Erythroblast (primary cell): Measurements from ENCODE around the gene ADH4.

Experiments
- GATA1 ChIP-seq: IDR thresholded peaks from 2 replicates; pipeline ENCODE4 v1.6.1; 2011; ENCODE audit warnings: low read depth, mild to moderate bottlenecking, control low read depth, low read length, moderate library complexity
- POLR2A ChIP-seq: IDR thresholded peaks from 2 replicates; pipeline ENCODE4 v1.6.1; 2011; ENCODE audit warnings: mild to moderate bottlenecking, low read length

DNA sequence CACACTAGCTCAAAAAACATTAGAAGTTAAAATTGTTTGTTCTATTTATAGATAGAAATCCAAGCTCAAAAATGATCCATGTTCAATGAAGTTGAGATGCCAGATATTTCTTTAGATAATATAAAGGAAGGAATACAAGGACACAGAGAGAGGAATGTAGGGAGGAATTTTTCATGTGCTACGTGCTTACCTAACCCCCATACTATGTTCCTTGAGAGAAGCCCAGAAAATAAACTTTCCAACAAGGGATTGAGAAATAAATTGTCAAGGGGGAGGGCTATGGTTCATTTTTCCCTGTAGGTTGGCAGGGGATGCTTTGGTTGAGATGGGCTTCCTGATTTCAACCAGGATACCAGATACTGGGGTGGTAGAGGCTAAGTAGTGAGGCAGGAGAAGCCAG, 39.9 kb downstream of the ADH4 start:
- TF ChIP-seq POLR2A, result no peak
- no peak for TF ChIP-seq GATA1
